Gastroesophageal sphincter (tissue), 4 donors: ENCODE results near the gene RECK. TPM values are rescaled to one million over a fixed set of nuclear protein-coding genes. Genes with fewer than 3 reads are reported as not detected.
A peak's percentile ranks its signal among the peaks of the same experiment; 100 is the strongest.

Experiments
- ATAC-seq: fragments of 150-250 bp; one replicate; pipeline ENCODE4 v1.9.1; 2016; ENCODE audit warnings: mild to moderate bottlenecking, moderate library complexity
- H3K27ac ChIP-seq, 4 donors: fragments of 200-600 bp; sonication (generic) in 3 of 4; 1 replicate in 3 of 4; 2 replicates in 1 of 4; pipeline ENCODE4 v1.5.1; 2016 to 2019
- H3K27me3 ChIP-seq: fragments of 200-600 bp; sonication (generic); one replicate; pipeline ENCODE4 v1.5.1; 2019
- H3K36me3 ChIP-seq, 2 donors: fragments of 200-600 bp; sonication (generic); one replicate each; pipeline ENCODE4 v1.5.1; 2019; ENCODE audit warnings: control low read depth in 1 of 2
- H3K4me1 ChIP-seq, 3 donors: fragments of 200-600 bp; sonication (generic); 1 replicate in 2 of 3; 2 replicates in 1 of 3; pipeline ENCODE4 v1.5.1; 2016 to 2019; ENCODE audit warnings: control low read depth in 2 of 3
- H3K4me3 ChIP-seq, 2 donors: fragments of 200-600 bp; sonication (generic); one replicate each; pipeline ENCODE4 v1.5.1; 2019; ENCODE audit warnings: mild to moderate bottlenecking in 1 of 2, moderate library complexity in 1 of 2
- H3K9me3 ChIP-seq, 3 donors: fragments of 200-600 bp; sonication (generic); one replicate each; pipeline ENCODE4 v1.5.1; 2017 to 2019; ENCODE audit warnings: control low read depth in 2 of 3
- EP300 ChIP-seq: sonication (generic); formaldehyde crosslinking; IDR thresholded peaks from one replicate; pipeline ENCODE4 v1.6.1; 2017; ENCODE audit warnings: antibody characterized with exemption, mild to moderate bottlenecking
- POLR2A ChIP-seq, 2 donors: fragments of 450-650 bp; IDR thresholded peaks; one replicate each; pipeline ENCODE4 v1.6.1; 2017; ENCODE audit warnings: antibody characterized with exemption in 2 of 2, mild to moderate bottlenecking in 2 of 2, moderate library complexity in 1 of 2
- POLR2AphosphoS5 ChIP-seq: sonication (generic); formaldehyde crosslinking; IDR thresholded peaks from one replicate; pipeline ENCODE4 v1.6.1; 2017; ENCODE audit warnings: antibody characterized with exemption
- WGBS, 2 donors: methylation state at CpG; one replicate each; pipeline ENCODE4 v1.1.5; 2018; ENCODE audit warnings: low coverage in 1 of 2; 5-methylcytosine and 5-hydroxymethylcytosine counted together
- total RNA-seq, 4 donors: library from RNA; depleted of rRNA; stranded (reverse); fragments of >200 nt; gene quantifications; one replicate each; pipeline ENCODE4 v1.1.0, GENCODE V29; 2016
- TF ChIP-seq, protein P1 (sequence below), 4 experiments: fragments of 200-600 bp in 2 of 4; fragments of 450-650 bp in 2 of 4; sonication (generic) in 1 of 4; IDR thresholded peaks; one replicate each; pipeline ENCODE4 v1.5.1; 2017 to 2019; ENCODE audit warnings: antibody characterized with exemption in 4 of 4, mild to moderate bottlenecking in 2 of 4, moderate library complexity in 2 of 4

RECK gene
- total RNA-seq, 4 donors from 2014 or later = 12.6 to 29.5 (median 18.6) TPM

DNA sequence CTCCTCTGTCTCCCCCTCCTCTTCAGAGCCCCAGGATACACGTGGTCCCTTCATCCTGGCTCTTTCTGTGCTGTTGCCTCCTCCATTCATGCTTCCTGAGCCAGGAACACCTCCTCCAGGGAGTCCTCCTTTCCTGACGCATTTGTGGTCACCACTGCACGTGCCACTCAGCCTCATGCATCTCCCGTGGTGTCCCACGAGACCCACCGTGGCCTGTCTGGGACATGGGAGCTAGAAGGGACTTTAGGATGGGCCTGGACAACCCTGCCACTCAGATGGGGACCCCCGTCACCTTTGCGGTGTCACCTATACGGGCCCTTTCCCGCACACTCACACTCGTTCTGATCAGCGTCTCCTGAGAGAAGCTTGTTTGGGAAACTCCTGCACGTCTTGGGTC is 106.5 kb downstream of the RECK start:
- Histone ChIP-seq H3K9me3 (peaks cover 0 to 5% (median 0%) of the 10 kb centered on the region in 3 donors), H3K27ac (peak overlapping the region; percentile 82 to 95 (median 93)), H3K4me3 (peak overlapping the region in 1 of 2 donors; percentile 41), H3K4me1 (peaks cover 3 to 94% (median 67%) of the 10 kb centered on the region in 3 donors), H3K36me3 (peaks cover 0 to 12% of the 10 kb centered on the region in 2 donors), H3K27me3 (no peaks in the 10 kb centered on the region)
- WGBS, 2 donors = 58 to 73% methylated on average over 2 to 8 of the region's 13 CpGs
- TF ChIP-seq EP300 = no peak
- TF ChIP-seq POLR2A (IDR thresholded peaks at IDR 0.05) = no peak
- no peak for TF ChIP-seq POLR2AphosphoS5
- TF ChIP-seq, protein P1, sequence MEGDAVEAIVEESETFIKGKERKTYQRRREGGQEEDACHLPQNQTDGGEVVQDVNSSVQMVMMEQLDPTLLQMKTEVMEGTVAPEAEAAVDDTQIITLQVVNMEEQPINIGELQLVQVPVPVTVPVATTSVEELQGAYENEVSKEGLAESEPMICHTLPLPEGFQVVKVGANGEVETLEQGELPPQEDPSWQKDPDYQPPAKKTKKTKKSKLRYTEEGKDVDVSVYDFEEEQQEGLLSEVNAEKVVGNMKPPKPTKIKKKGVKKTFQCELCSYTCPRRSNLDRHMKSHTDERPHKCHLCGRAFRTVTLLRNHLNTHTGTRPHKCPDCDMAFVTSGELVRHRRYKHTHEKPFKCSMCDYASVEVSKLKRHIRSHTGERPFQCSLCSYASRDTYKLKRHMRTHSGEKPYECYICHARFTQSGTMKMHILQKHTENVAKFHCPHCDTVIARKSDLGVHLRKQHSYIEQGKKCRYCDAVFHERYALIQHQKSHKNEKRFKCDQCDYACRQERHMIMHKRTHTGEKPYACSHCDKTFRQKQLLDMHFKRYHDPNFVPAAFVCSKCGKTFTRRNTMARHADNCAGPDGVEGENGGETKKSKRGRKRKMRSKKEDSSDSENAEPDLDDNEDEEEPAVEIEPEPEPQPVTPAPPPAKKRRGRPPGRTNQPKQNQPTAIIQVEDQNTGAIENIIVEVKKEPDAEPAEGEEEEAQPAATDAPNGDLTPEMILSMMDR (IDR thresholded peaks at IDR 0.05) = no peak
- ATAC-seq = no peak

DNA sequence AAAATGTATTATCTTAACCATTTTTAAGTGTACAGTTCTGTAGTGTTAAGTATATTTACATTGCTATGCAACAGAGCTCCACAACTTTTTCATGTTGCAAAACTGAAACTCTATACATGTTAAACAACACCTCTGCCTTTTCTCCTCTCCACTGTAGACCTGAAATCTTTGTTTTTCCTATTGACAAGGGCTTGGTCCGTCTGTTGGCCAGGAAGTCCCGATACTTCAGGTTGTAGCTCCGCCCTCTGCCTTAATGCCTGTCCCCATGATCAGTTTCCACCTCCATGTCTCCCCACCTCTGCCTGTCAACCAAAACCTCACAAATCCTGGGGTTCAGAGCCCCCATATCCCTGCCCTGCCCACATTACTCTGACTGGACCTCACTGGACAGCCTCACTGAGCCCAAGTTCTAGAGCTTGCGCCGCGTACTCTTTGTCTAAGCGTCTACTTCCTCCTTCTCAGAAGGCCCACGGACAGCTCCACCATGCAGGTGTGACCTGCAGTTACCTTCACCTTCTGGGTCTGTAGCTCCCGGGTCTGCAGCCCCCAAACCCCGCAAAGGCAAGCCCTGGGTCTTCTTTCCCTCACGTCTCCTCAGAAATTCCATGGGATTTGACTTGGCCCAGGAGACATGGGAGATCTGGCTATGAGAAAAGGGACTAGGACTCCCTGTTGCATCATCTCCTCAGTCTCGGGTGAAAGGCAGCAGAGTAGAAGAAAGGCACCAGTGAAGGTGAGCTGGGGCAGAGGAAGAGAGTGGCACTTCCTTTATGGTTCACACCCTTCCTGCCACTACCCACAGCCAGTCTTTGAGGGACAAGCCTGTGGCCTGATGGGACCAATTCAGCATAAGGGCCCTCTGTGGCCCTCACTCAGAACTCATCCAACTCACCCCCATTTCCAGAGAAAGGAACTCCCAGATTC is 107.9 kb downstream of the RECK start:
- 69% methylated on average over 6 to 12 of the region's 12 CpGs for WGBS, 2 donors
- Histone ChIP-seq H3K36me3 (peaks cover 0 to 12% of the 10 kb centered on the region in 2 donors), H3K9me3 (peaks cover 0 to 5% (median 0%) of the 10 kb centered on the region in 3 donors), H3K27ac (peak overlapping the region in 3 of 4 donors; percentile 8 to 94 (median 92)), H3K4me1 (peaks cover 8 to 94% (median 75%) of the 10 kb centered on the region in 3 donors), H3K27me3 (no peaks in the 10 kb centered on the region), H3K4me3 (no peak overlapping the region)
- no peak for TF ChIP-seq EP300
- TF ChIP-seq, protein P1 (IDR thresholded peaks at IDR 0.05) = no peak
- TF ChIP-seq POLR2AphosphoS5 = no peak
- no peak for TF ChIP-seq POLR2A (IDR thresholded peaks at IDR 0.05)
- no peak for ATAC-seq

DNA sequence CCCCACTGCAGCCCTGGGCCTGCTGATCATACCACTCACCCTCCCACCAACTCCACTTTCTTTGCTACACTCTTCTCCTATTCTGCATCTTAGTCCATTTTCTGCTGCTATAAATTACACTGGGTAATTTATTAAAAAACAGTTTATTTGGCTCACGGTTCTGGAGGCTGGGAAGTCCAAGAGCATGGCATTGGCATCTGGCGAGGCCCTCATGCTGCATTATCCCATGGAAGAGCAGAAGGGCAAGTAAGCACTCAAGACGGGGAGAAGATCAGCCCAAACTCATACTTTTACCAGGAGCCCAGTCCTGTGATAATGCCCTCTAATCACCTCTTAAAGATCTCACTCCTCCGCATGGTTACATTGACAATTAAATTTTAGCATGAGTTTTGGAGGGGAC is 109.3 kb downstream of the RECK start:
- Histone ChIP-seq H3K27ac (peak overlapping the region in 3 of 4 donors; percentile 42 to 89 (median 85)), H3K4me3 (no peak overlapping the region), H3K9me3 (peaks cover 0 to 5% (median 0%) of the 10 kb centered on the region in 3 donors), H3K4me1 (peaks cover 8 to 94% (median 74%) of the 10 kb centered on the region in 3 donors), H3K27me3 (no peaks in the 10 kb centered on the region), H3K36me3 (peaks cover 0 to 23% of the 10 kb centered on the region in 2 donors)
- 89 to 93% methylated on average over 3 to 4 of the region's 4 CpGs for whole genome bisulfite sequencing, 2 donors
- no peak for ATAC-seq
- no peak for TF ChIP-seq POLR2AphosphoS5
- TF ChIP-seq, protein P1 (IDR thresholded peaks at IDR 0.05) = no peak
- TF ChIP-seq POLR2A (IDR thresholded peaks at IDR 0.05) = no peak
- TF ChIP-seq EP300 = no peak

DNA sequence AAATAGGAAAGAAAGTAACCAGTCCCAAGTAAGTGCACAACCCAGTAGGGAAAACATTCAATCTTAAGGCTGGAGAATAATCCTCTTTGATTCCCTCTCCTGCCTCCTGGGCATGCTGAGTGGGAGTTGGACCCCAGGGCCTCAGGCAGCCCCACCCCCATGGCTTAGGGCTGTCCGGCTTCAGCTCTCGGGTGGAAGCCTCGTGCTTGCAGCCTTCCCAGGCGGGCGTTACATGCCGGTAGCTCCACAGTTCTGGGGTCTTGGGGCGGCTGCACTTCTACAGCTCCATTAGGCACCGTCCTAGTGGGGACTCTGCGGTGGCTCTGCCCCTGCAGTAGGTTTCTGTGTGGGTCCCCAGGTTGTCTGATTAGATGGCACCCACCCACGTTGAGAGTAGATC is 109.9 kb downstream of the RECK start:
- no peaks in the 10 kb centered on the region for H3K27me3 ChIP-seq
- 88 to 100% methylated on average over 1 to 3 of the region's 10 CpGs for WGBS, 2 donors
- H3K36me3 ChIP-seq = peaks cover 0 to 30% of the 10 kb centered on the region in 2 donors
- no peak for ATAC-seq
- H3K4me3 ChIP-seq = no peak overlapping the region
- H3K27ac ChIP-seq = peak overlapping the region in 3 of 4 donors; percentile 42 to 89 (median 85)
- no peak for TF ChIP-seq POLR2A (IDR thresholded peaks at IDR 0.05)
- TF ChIP-seq, protein P1 (IDR thresholded peaks at IDR 0.05) = no peak
- TF ChIP-seq EP300 = no peak
- TF ChIP-seq POLR2AphosphoS5 = no peak
- peaks cover 8 to 94% (median 67%) of the 10 kb centered on the region in 3 donors for H3K4me1 ChIP-seq
- peaks cover 0 to 5% (median 0%) of the 10 kb centered on the region in 3 donors for H3K9me3 ChIP-seq
